Activated gamma-delta T cell (primary cell): ENCODE measurements around the gene ATP1B1.

Experiments
- DNase-seq: peaks from one replicate; lab custom pipeline; 2025; lab: John Stamatoyannopoulos, UW
- total RNA-seq, 2 donors: gene quantifications; one replicate each; lab custom pipeline; 2026; lab: John Stamatoyannopoulos, UW

The ATP1B1 gene
- 8.9 to 25.8 reads per million in 2 donors for total RNA-seq

- DNase-seq, result peak; percentile 72
Measured at GRCh38 chr1:169106095-169106920, at the start of gene ATP1B1. Gene ATP1B1, plus strand, starts transcription at chr1:169106690. Its CDS starts 140 bp downstream, at chr1:169106830.

GRCh38 chr1:169059421-169059820 is 47.1 kb upstream of the ATP1B1 start:
- DNase-seq, result no peak

GRCh38 chr1:169060043-169060722 is 46.3 kb upstream of the ATP1B1 start:
- DNase-seq, result no peak

GRCh38 chr1:169060919-169061639 is 45.4 kb upstream of the ATP1B1 start:
- DNase-seq, result no peak

- no peak for DNase-seq
Measured at GRCh38 chr1:169062152-169062551, 44.3 kb upstream of the ATP1B1 start.

- no peak for DNase-seq
Measured at GRCh38 chr1:169064103-169064502, 42.4 kb upstream of the ATP1B1 start.

- DNase-seq, result no peak
Measured at GRCh38 chr1:169070547-169070946, 35.9 kb upstream of the ATP1B1 start.

- no peak for DNase-seq
Measured at GRCh38 chr1:169070958-169071357, 35.5 kb upstream of the ATP1B1 start.

GRCh38 chr1:169072945-169073725 is 33.4 kb upstream of the ATP1B1 start:
- DNase-seq, result no peak

- DNase-seq, result no peak
Measured at GRCh38 chr1:169078163-169078883, 28.2 kb upstream of the ATP1B1 start.

GRCh38 chr1:169081503-169082123 is 24.9 kb upstream of the ATP1B1 start:
- no peak for DNase-seq

GRCh38 chr1:169085911-169086310 is 20.6 kb upstream of the ATP1B1 start:
- DNase-seq, result no peak

GRCh38 chr1:169086603-169087455 is 19.7 kb upstream of the ATP1B1 start:
- no peak for DNase-seq

GRCh38 chr1:169087876-169088275 is 18.6 kb upstream of the ATP1B1 start:
- no peak for DNase-seq

GRCh38 chr1:169089776-169090175 is 16.7 kb upstream of the ATP1B1 start:
- no peak for DNase-seq

- DNase-seq, result no peak
Measured at GRCh38 chr1:169090308-169090899, 16.1 kb upstream of the ATP1B1 start.

GRCh38 chr1:169090900-169091311 is 15.6 kb upstream of the ATP1B1 start:
- no peak for DNase-seq

GRCh38 chr1:169091480-169091941 is 15.0 kb upstream of the ATP1B1 start:
- DNase-seq, result no peak

GRCh38 chr1:169092399-169092798 is 14.1 kb upstream of the ATP1B1 start:
- DNase-seq, result no peak
